ENCODE data around the gene TTC29.
"Not testable (repeated sequence)": the region's sequence is repeated elsewhere in the genome, so short reads cannot be mapped to it uniquely, and the experiment has no call there.

Gene TTC29

DNA sequence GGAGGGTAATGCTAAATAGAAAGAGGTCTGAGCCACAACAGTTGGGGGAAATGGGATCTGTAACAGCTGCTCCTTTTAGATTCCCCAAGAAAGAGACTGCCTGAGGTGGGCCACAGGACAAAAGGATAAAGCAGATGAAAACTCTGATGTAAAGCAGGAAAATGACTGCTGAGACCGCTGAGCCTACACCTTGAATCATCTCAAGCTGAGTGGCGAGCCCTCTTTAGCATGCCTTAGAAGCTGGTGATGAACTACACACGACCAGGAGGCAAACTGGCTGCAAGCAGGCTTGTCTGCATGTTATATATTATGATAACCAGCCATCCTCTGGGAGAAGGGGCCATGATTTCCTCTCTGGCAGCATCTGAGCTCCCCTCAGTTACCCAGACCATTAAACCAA lies 88.4 kb downstream of the TTC29 start:
- no peak for DNase-seq (ENCODE audit: low spot score)

DNA sequence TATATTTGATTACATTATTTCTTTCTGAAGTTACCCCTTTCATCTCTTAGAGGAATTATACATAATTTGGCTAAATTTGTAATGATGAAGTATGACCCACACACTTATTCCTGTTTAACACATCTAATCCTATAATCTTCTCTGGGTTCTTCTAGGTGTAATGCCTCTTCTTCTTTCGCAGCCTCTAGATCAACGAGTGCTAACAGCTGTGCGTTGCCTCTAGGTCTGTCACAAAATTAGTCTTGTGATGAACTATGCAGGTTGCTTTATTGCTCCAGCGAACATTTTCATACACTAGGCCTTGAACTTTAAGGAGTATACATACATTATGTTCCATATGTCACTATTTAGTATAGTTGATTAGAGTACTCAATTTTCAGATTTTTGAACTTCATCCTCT lies 89.9 kb downstream of the TTC29 start:
- no peak for DNase-seq (ENCODE audit: low spot score)

DNA sequence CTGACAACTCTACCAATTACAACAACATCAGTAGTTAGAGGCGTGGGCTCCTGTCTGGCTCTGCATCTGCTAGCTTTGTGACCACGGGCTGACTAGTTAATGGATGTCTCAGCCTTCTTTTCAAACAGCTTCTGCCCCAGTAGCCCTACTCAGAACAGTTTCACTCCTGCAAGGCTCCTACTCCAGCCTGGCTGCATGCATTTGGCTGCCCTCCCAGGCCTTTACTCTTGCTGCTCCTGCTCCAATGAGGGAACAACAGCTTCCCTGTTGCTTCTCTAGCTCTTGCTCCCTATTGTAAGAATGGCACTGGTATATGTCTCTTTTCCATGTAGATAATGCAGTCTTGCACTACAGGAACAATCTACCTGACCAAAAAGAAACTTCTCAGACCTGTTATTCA lies 93.3 kb downstream of the TTC29 start:
- DNase-seq (ENCODE audit: low spot score), result no peak

DNA sequence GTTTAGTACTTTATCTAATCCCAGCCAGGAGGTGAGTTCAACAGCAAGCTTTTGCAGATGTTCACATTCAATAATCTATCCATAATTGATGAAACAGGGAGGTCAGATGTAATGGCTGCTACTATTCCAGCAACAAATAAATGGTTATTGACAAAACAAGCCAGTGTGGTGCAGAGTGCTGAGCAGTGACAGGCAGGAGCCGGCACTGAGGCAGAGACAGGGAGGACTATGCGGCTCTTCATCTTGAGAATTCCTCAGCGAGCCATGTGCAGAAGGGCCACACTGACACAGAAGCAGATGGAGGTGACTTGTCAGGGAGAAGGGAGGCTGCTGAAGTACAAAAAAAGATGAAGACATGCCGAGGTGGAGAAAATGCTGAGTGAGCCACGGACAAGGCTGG lies 98.3 kb downstream of the TTC29 start:
- DNase-seq (ENCODE audit: low spot score), result no peak

DNA sequence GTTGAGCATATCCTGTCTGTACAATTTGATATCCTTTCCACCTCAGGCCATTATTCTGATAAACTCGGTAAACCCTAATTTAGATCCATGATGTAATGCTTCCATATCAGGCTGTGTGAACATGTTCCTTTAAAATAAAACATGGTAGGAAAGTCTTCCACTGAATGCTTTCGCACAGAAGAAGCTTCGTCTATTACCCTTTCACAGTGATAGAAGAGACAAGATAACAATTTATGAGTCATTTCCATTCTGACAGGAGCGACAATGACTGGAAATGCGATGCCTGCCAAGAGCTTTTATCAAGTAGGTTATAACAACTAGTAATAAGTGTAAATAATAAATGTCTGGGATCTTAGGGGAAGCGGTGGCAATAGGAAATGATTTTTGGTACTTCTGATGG lies 98.8 kb downstream of the TTC29 start:
- no peak for DNase-seq (ENCODE audit: low spot score)

DNA sequence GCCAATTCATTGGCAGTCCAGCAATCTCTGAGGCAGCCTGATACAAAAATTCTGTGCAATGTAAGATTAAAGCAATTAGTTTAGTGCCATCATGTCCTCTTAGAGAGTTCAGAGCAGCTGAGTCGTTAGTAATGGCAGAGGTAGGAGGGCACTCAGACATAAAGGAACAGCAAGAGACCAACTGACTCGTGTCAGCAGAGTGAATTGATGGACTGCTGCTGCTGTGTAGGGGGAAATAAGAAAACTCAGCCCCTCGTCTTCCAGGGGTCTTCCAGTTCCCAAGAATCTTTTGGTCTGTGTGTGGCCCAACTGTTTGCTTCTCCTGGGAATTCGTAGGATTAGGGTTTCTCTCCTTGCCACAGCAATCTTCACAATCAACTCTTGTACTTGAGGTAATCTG lies 100.9 kb downstream of the TTC29 start:
- no peak for DNase-seq (ENCODE audit: low spot score)

- no peak for DNase-seq (ENCODE audit: low spot score)
Observed at GRCh38 chr4:146842876-146843275, 102.8 kb downstream of the TTC29 start.

- DNase-seq (ENCODE audit: low spot score), result no peak
Observed at GRCh38 chr4:146840731-146841130, 104.9 kb downstream of the TTC29 start.

DNA sequence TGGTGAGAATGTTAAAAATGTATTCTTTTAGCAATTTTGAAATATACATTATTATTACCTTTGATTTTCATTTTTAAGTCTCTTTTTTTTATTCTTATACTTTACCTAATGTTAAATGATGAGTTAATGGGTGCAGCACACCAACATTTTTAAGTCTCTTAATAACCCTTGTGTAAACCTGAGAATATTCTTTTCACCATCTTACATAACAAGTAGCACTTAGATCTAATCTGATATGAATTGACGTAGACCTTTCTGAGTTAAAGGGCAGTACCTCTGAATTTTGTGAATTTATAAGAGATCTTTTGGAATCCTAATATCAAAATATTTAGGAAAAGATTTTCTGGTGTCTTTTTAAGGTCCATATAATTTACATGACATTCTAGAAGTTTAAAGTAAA lies 110.6 kb downstream of the TTC29 start:
- no peak for DNase-seq (ENCODE audit: low spot score)

DNA sequence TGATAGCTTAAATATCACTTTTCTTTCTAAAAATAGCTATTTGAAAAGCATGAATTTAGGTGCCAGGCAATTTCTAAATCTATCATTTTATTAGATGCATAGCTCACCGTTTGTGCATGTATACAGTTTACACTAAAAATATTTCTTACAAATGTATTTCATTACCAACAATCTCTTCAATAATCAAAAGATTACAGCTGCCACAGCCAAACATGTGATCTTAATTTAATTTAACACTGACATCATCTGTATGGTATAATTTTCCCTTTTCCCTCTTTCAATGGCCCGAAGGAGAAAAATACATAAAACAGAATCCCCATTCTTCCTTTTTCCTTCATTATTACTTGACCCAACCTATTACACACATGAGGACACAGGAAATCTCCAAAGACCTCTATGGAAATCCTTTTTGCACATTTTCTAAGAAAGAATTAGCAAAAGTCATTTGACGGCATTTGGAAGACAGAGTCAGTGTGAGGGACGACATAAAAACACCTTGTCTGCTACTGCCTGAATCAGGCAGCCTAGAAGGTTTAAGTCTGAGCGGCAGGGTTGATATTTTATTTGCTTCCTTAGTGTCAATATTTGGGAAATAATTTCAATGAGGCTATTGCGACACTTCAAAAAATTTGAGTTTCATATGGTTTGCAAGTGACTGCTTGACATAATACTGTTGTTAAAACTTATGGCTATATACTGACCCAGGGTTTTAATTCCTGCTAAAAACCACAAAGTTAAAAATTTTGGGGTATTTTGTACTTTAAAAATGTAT lies 111.2 kb downstream of the TTC29 start:
- DNase-seq (ENCODE audit: low spot score), result no peak

- DNase-seq (ENCODE audit: low spot score), result no peak
Observed at GRCh38 chr4:146833530-146833929, 112.1 kb downstream of the TTC29 start.

DNA sequence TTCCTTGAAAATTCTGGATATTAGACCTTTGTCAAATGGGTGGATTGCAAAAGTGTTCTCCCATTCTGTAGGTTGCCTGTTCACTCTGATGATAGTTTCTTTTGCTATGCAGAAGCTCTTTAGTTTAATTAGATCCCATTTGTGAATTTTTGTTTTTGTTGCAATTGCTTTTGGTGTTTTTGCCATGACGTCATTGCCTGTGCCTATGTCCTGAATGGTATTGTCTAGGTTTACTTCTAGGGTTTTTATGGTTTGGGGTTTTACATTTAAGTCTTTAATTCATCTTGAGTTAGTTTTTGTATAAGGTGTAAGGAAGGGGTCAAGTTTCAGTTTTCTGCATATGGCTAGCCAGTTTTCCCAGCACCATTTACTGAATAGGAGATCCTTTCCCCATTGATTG lies 122.7 kb downstream of the TTC29 start:
- DNase-seq (ENCODE audit: low spot score), result not testable (repeated sequence)

GRCh38 chr4:146814750-146815149 lies 130.9 kb downstream of the TTC29 start:
- DNase-seq (ENCODE audit: low spot score), result no peak

- no peak for DNase-seq (ENCODE audit: low spot score)
Observed at GRCh38 chr4:146795711-146796110, 150.0 kb downstream of the TTC29 start.

- no peak for DNase-seq (ENCODE audit: low spot score)
Observed at GRCh38 chr4:146793727-146794126, 151.9 kb downstream of the TTC29 start.

DNA sequence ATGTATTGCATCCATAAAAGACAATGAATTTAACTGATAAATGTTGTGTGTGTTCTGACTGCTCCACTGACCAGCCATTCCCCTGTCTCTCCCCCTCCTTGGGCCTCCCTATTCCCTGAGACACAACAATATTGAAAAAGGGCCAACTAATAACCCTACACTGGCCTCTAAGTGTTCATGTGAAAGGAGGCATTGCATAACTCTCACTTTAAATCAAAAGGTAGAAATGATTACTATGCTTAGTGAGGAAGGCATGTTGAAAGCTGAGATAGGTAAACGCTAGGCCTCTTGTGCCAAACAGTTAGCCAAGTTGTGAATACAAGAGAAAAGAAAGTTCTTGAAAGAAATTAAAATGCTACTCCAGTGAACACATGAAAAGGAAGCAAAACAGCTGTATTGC lies 154.2 kb downstream of the TTC29 start:
- DNase-seq (ENCODE audit: low spot score), result no peak

GRCh38 chr4:146790515-146790914 lies 155.1 kb downstream of the TTC29 start:
- DNase-seq (ENCODE audit: low spot score), result no peak

GRCh38 chr4:146787731-146788130 lies 157.9 kb downstream of the TTC29 start:
- no peak for DNase-seq (ENCODE audit: low spot score)

- no peak for DNase-seq (ENCODE audit: low spot score)
Observed at GRCh38 chr4:146776691-146777090, 169.0 kb downstream of the TTC29 start.

DNA sequence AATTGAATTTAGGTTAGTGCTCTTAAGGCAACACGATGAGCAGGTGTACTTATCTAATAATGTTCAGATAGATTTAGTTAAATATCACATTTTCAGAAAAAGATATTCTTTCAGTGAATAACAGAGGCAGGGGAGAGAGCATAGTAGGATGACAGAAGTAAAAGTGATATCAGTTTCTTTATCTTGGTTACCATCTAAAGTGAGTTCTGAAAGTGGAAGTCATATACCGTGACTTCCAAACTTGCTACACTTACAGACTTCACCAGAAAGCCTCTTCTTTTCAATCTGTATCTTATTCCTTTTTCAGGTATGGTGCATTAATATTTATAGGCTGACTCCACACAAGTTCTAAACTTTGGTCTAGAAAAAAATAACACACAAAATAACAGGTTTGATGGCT lies 182.1 kb downstream of the TTC29 start:
- DNase-seq (ENCODE audit: low spot score), result no peak

DNA sequence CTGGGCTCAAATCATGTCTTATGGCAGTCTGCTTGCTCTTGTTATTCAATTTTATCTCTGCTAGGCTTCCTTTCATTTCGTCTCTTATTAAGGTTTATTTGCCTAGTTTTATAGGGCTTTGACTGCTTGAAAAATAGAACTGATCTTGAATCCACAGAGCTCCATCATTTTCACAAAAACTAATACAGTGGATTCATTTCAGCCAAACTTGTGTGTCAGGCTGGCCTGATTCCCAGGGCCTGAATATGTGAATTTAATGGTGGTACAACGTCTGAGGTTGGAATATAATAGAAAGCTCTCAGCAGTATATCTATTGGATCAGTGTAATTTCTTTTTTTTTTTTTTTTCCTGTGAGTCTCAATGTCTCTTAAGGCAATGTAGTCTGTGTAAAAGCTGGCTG lies 183.6 kb downstream of the TTC29 start:
- no peak for DNase-seq (ENCODE audit: low spot score)

GRCh38 chr4:146742416-146742815 lies 203.2 kb downstream of the TTC29 start:
- no peak for DNase-seq (ENCODE audit: low spot score)

DNA sequence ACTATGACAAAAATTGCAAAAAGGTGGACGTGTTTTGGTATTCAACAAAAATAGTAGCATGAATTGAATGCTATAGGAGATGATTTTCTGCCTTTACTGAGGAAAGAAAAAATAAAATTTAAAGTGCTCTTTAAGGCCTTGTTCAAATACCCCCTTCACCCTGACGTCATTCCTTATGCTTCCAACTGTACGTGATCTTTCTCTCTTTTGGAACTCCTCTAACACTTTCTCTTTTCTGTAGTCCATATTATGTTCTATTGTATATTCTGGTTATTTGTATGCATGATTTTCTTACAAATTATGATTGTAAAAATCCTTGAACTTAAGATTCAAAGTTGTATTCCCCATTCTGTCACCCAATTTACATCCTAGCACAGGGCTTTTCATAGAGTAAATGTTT lies 206.5 kb downstream of the TTC29 start:
- DNase-seq (ENCODE audit: low spot score), result no peak

DNA sequence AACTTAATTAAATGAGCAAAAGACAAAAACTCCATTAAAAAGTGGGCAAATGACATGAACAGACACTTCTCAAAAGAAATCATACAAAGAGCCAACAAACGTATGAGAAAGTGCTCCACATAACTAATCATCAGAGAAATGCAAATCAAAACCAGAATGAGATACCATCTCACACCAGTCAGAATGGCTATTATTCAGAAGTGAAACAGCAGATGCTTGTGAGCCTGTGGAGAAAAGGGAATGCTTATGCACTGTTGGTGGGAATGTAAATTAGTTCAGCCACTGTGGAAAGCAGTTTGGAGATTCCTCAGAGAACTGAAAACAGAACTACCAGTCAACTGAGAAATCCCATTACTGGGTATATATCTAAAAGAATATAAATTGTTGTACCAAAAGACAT lies 222.1 kb downstream of the TTC29 start:
- not testable (repeated sequence) for DNase-seq (ENCODE audit: low spot score)

- DNase-seq (ENCODE audit: low spot score), result no peak
Observed at GRCh38 chr4:146709956-146710355, 235.7 kb downstream of the TTC29 start.

Measured in hepatic stellate cell (primary cell).